Skeletal muscle tissue (tissue), 4 donors: ENCODE measurements around the gene DCTN2. TPM values are rescaled to one million over a fixed set of nuclear protein-coding genes. Genes with fewer than 3 reads are reported as not detected.
"Not testable (repeated sequence)": the region's sequence is repeated elsewhere in the genome, so short reads cannot be mapped to it uniquely, and the experiment has no call there.

ENCODE experiments used
- H3K27ac ChIP-seq: one replicate; pipeline ENCODE4 v1.7.0; 2013; ENCODE audit warnings: mild to moderate bottlenecking, low read depth, low read length, inconsistent platforms
- H3K27me3 ChIP-seq, 3 donors: one replicate each; pipeline ENCODE4 v1.7.0; 2013; ENCODE audit warnings: low read length in 3 of 3; ENCODE audit not compliant: control insufficient read depth in 3 of 3, insufficient read depth in 3 of 3
- H3K36me3 ChIP-seq, 3 donors: one replicate each; pipeline ENCODE4 v1.7.0; 2013; ENCODE audit warnings: low read length in 3 of 3; ENCODE audit not compliant: control insufficient read depth in 3 of 3, insufficient read depth in 3 of 3
- H3K4me1 ChIP-seq, 3 donors: one replicate each; pipeline ENCODE4 v1.7.0; 2013; ENCODE audit warnings: low read length in 3 of 3, mild to moderate bottlenecking in 3 of 3; ENCODE audit not compliant: control insufficient read depth in 3 of 3, insufficient read depth in 3 of 3
- H3K4me3 ChIP-seq, 3 donors: one replicate each; pipeline ENCODE4 v1.7.0; 2013; ENCODE audit warnings: low read length in 3 of 3
- H3K9ac ChIP-seq, 3 donors: one replicate each; pipeline ENCODE4 v1.7.0; 2013; ENCODE audit warnings: low read length in 3 of 3, mild to moderate bottlenecking in 3 of 3, moderate library complexity in 2 of 3, low read depth in 1 of 3
- H3K9me3 ChIP-seq, 3 donors: one replicate each; pipeline ENCODE4 v1.7.0; 2013; ENCODE audit warnings: low read length in 3 of 3; ENCODE audit not compliant: control insufficient read depth in 3 of 3
- total RNA-seq: library from RNA; depleted of rRNA; stranded (reverse); fragments of >200 nt; gene quantifications from one replicate; pipeline ENCODE4 v1.2.3, GENCODE V29; 2014
- donor health status: Osteomylitis.

Gene DCTN2
- 79.9 TPM for total RNA-seq

GRCh38 chr12:57546438-57547287 lies at the start of gene DCTN2:
DCTN2 (minus strand) TSS chr12:57547192; CDS start chr12:57547063, 129 bp downstream.
- Histone ChIP-seq H3K4me1 (peaks cover 22 to 27% (median 25%) of the 10 kb centered on the region in 3 donors), H3K9me3 (no peaks in the 10 kb centered on the region), H3K9ac (peak within 1 kb of the TSS; percentile 87 to 96 (median 96)), H3K27me3 (peaks cover 25 to 32% (median 28%) of the 10 kb centered on the region in 3 donors), H3K36me3 (peaks cover 1 to 5% (median 2%) of the 10 kb centered on the region in 3 donors), H3K4me3 (peak within 1 kb of the TSS; percentile 80 to 95 (median 84)), H3K27ac (peak within 1 kb of the TSS; percentile 87)

DNA sequence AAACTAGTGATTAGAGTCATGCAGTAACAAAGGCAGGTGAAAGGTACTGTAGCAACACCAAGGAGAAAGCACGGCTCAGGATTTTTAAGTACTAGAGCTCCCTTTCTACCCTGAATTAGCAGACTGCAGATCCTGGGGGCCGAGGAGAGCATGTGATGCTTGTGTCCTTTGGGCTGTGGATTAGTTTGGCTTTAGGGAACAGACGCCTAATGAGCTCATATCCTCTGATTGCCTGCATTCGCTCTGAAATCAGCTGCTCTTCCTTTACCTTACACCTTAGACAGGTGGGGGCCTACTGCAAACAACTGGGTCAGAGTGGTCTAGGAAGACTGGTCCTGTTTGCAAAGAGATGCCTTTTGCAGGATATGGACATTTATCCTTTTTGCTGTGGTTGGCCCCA lies 46.2 kb upstream of the DCTN2 start:
- no peak overlapping the region for H3K9ac ChIP-seq
- peaks cover 11 to 21% (median 13%) of the 10 kb centered on the region in 3 donors for H3K4me1 ChIP-seq
- H3K4me3 ChIP-seq: peak overlapping the region in 1 of 3 donors; percentile 23
- no peak overlapping the region for H3K27ac ChIP-seq
- H3K36me3 ChIP-seq: peaks cover 0 to 15% (median 9%) of the 10 kb centered on the region in 3 donors
- no peaks in the 10 kb centered on the region for H3K9me3 ChIP-seq
- H3K27me3 ChIP-seq: peaks cover 0 to 8% (median 1%) of the 10 kb centered on the region in 3 donors

- H3K27ac ChIP-seq: no peak overlapping the region
- H3K9ac ChIP-seq: no peak overlapping the region
- H3K9me3 ChIP-seq: no peaks in the 10 kb centered on the region
- H3K4me1 ChIP-seq: peaks cover 11 to 21% (median 13%) of the 10 kb centered on the region in 3 donors
- H3K27me3 ChIP-seq: peaks cover 0 to 10% (median 6%) of the 10 kb centered on the region in 3 donors
- no peak overlapping the region for H3K4me3 ChIP-seq
- H3K36me3 ChIP-seq: peaks cover 0 to 15% (median 9%) of the 10 kb centered on the region in 3 donors
Observed at GRCh38 chr12:57592551-57593165, 45.7 kb upstream of the DCTN2 start.

GRCh38 chr12:57591782-57592325 lies 44.9 kb upstream of the DCTN2 start:
- H3K9ac ChIP-seq: peak overlapping the region; percentile 65 to 87 (median 69)
- peaks cover 0 to 10% (median 7%) of the 10 kb centered on the region in 3 donors for H3K36me3 ChIP-seq
- no peaks in the 10 kb centered on the region for H3K9me3 ChIP-seq
- H3K27me3 ChIP-seq: peaks cover 0 to 10% (median 6%) of the 10 kb centered on the region in 3 donors
- peak overlapping the region; percentile 82 to 90 (median 88) for H3K4me3 ChIP-seq
- H3K27ac ChIP-seq: no peak overlapping the region
- peaks cover 11 to 21% (median 13%) of the 10 kb centered on the region in 3 donors for H3K4me1 ChIP-seq

- H3K27ac ChIP-seq: peak within 1 kb of the TSS; percentile 16
- H3K4me1 ChIP-seq: peaks cover 11 to 21% (median 13%) of the 10 kb centered on the region in 3 donors
- peak within 1 kb of the TSS; percentile 65 to 87 (median 69) for H3K9ac ChIP-seq
- peaks cover 0 to 10% (median 6%) of the 10 kb centered on the region in 3 donors for H3K27me3 ChIP-seq
- H3K36me3 ChIP-seq: peaks cover 0 to 5% (median 3%) of the 10 kb centered on the region in 3 donors
- peak within 1 kb of the TSS; percentile 82 to 90 (median 88) for H3K4me3 ChIP-seq
- no peaks in the 10 kb centered on the region for H3K9me3 ChIP-seq
Observed at GRCh38 chr12:57590864-57591781, 44.1 kb upstream of the DCTN2 start, which contains the start of gene PIP4K2C. PIP4K2C (plus strand) TSS chr12:57591192; CDS start chr12:57591290, 98 bp downstream.

- Histone ChIP-seq H3K4me3 (peak overlapping the region; percentile 82 to 90 (median 88)), H3K9ac (peak overlapping the region; percentile 65 to 87 (median 69)), H3K4me1 (peaks cover 11 to 21% (median 13%) of the 10 kb centered on the region in 3 donors), H3K27me3 (peaks cover 0 to 10% (median 6%) of the 10 kb centered on the region in 3 donors), H3K9me3 (no peaks in the 10 kb centered on the region), H3K36me3 (peaks cover 0 to 3% (median 0%) of the 10 kb centered on the region in 3 donors), H3K27ac (no peak overlapping the region)
Observed at GRCh38 chr12:57590479-57590863, 43.5 kb upstream of the DCTN2 start.

DNA sequence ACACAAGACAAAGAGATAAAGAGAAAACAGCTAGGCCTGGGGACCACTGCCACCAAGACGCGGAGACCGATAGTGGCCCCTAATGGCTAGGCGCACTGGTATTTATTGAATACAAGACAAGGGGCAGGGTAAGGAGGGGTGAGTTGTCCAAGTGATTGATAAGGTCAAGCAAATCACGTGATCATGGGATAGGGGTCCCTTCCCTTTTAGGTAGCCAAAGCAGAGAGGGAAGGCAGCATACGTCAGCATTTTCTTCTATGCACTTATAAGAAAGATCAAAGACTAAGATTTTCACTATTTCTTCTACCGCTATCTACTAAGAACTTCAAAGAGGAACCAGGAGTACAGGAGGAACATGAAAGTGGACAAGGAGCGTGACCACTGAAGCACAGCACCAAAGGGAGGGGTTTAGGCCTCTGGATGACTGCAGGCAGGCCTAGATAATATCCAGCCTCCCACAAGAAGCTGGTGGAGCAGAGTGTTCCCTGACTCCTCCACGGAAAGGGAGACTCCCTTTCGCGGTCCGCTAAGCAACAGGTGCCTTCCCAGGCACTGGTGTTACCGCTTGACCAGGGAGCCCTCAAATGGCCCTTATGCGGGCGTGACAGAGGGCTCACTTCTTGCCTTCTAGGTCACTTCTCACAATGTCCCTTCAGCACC lies 42.1 kb upstream of the DCTN2 start:
- H3K9ac ChIP-seq, H3K9me3 ChIP-seq, H3K27ac ChIP-seq, H3K36me3 ChIP-seq, H3K4me3 ChIP-seq: not testable (repeated sequence)
- H3K27me3 ChIP-seq: peaks cover 0 to 10% (median 6%) of the 10 kb centered on the region in 3 donors
- H3K4me1 ChIP-seq: peaks cover 11 to 21% (median 13%) of the 10 kb centered on the region in 3 donors

DNA sequence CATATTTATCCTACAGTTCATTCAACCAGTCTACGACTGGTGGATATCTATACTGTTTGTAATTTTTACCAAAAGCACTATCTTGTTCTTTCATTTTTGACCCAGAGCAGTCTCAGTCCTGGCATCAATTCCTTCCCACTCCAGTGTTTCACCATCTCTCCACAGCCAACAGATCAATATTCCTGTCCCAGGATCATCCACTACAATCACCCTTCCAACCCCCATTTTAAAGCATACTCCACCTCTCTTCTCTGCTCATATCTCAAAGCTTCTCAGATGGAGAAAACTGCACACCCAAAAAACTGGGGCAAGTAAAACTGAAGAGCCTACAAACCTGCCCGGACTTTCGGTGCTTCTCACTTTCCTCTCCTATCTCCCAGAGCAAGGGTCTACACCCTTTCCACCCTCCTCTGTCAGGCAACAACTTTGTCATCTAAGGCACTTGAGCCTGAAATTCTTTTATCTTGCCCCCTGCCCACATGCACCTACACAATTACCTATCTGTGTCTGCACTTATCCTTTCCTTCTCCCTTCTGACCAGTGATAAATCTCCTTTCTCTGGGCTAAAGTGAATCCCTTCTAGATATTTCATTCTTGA lies 39.9 kb upstream of the DCTN2 start:
- Histone ChIP-seq H3K4me3 (no peak overlapping the region), H3K27ac (no peak overlapping the region), H3K36me3 (no peaks in the 10 kb centered on the region), H3K27me3 (peaks cover 0 to 13% (median 6%) of the 10 kb centered on the region in 3 donors), H3K9ac (no peak overlapping the region), H3K4me1 (peaks cover 10 to 13% (median 12%) of the 10 kb centered on the region in 3 donors), H3K9me3 (no peaks in the 10 kb centered on the region)
